ENCODE data around the gene BDKRB1.

- TF ChIP-seq POU6F1 (CRISPR knock-in tag; IDR thresholded peaks at IDR 0.05; ENCODE audit: borderline replicate concordance, low read depth), result no peak
- TF ChIP-seq GLIS3 (CRISPR knock-in tag; IDR thresholded peaks at IDR 0.05), result no peak
- no peak for TF ChIP-seq ZNF8 (CRISPR knock-in tag; IDR thresholded peaks at IDR 0.05)
- no peak for TF ChIP-seq TOX (CRISPR knock-in tag; IDR thresholded peaks at IDR 0.05; ENCODE audit: borderline replicate concordance)
Observed at GRCh38 chr14:96273629-96274028, 17.6 kb downstream of the BDKRB1 start.
